Pancreas (tissue), 10 donors: ENCODE data around the gene GRN. TPM values are rescaled to one million over a fixed set of nuclear protein-coding genes. Genes with fewer than 3 reads are reported as not detected.
"Not testable (repeated sequence)": the region's sequence is repeated elsewhere in the genome, so short reads cannot be mapped to it uniquely, and the experiment has no call there.

ENCODE experiments used
- ATAC-seq, 4 donors: fragments of 200-7000 bp; cut with Tn5 transposase; one replicate each; pipeline versions ENCODE4 v1.8.0 to v1.9.1; 2020; ENCODE audit warnings: mild to moderate bottlenecking in 4 of 4, moderate library complexity in 4 of 4
- DNase-seq, 6 donors: peaks; one replicate each; pipeline ENCODE4 v3.0.0-alpha.2; 2020
- FAIRE-seq: peaks from 2 replicates; lab custom pipeline; 2012; peaks lifted over from hg19 to GRCh38; lab: Jason Lieb, UNC
- H3K27ac ChIP-seq, 4 donors: fragments of 200-600 bp; sonication (generic); 1 replicate in 3 of 4; 2 replicates in 1 of 4; pipeline versions ENCODE4 v1.5.0 to v1.8.0; 2020
- H3K27me3 ChIP-seq, 4 donors: fragments of 200-600 bp; one replicate each; pipeline ENCODE4 v1.8.0; 2021
- H3K36me3 ChIP-seq, 3 donors: fragments of 200-600 bp; sonication (generic) in 1 of 3; one replicate each; pipeline versions ENCODE4 v1.5.0 to v1.8.0; 2020 to 2021
- H3K4me1 ChIP-seq, 3 donors: fragments of 200-600 bp; one replicate each; pipeline ENCODE4 v1.8.0; 2021
- H3K4me3 ChIP-seq, 4 donors: fragments of 200-600 bp; sonication (generic) in 2 of 4; one replicate each; pipeline versions ENCODE4 v1.5.0 to v1.8.0; 2020 to 2021
- H3K9me3 ChIP-seq, 4 donors: fragments of 200-600 bp; one replicate each; pipeline ENCODE4 v1.8.0; 2021
- WGBS, 2 donors: extraction: QIAGEN DNeasy Blood & Tissue Kit; methylation state at CpG; one replicate each; pipeline ENCODE4 v1.1.7; 2013; 5-methylcytosine and 5-hydroxymethylcytosine counted together
- intact Hi-C, 3 donors: fragments of 100-400 bp; cut with DNase I; formaldehyde crosslinking; loops; one replicate each; pipeline versions ENCODE4 v1.11.1 to v1.14.2; 2022
- polyA plus RNA-seq, 2 donors: library from polyadenylated mRNA; stranded (reverse); fragments of 200-250 nt; gene quantifications; one replicate each; pipeline ENCODE4 v1.2.3, GENCODE V29; 2013
- total RNA-seq, 6 donors: library from RNA; stranded (reverse); fragmentation: NEBNext Ultra II Directional in 4 of 6; extraction: Animal tissue kit (Norgen Biotek cat#: 25700) in 4 of 6; gene quantifications; one replicate each; pipeline versions ENCODE4 v1.2.1 to v1.2.4, GENCODE V29; 2021 to 2023
- TF ChIP-seq, protein P1 (sequence below), 4 donors: fragments of 200-600 bp; sonication (generic) in 3 of 4; IDR thresholded peaks; one replicate each; pipeline versions ENCODE4 v1.5.0 to v1.8.0; 2021; ENCODE audit warnings: antibody characterized with exemption in 4 of 4
- donor health status: healthy with polysubstance abuse.
- donor health status: DM: no; HTN: no; CAD: no; lungs with moderate emphysema.
- donor health status: DM: no; HTN: no; CAD: no.
- donor health status: control.
- donor health status: control.
- donor health status: Bipolar disorder and iron deficiency.
- donor health status: DM: yes; HTN: yes; CAD: no.
- donor health status: DM: no; HTN: no; CAD: no.
- donor health status: DM: no; HTN: no; CAD: no.
- donor health status: DM: yes; HTN: yes; CAD: no.

Gene GRN
- total and polyA plus RNA-seq, 8 donors: 48.0 to 229 (median 69.6) TPM

DNA sequence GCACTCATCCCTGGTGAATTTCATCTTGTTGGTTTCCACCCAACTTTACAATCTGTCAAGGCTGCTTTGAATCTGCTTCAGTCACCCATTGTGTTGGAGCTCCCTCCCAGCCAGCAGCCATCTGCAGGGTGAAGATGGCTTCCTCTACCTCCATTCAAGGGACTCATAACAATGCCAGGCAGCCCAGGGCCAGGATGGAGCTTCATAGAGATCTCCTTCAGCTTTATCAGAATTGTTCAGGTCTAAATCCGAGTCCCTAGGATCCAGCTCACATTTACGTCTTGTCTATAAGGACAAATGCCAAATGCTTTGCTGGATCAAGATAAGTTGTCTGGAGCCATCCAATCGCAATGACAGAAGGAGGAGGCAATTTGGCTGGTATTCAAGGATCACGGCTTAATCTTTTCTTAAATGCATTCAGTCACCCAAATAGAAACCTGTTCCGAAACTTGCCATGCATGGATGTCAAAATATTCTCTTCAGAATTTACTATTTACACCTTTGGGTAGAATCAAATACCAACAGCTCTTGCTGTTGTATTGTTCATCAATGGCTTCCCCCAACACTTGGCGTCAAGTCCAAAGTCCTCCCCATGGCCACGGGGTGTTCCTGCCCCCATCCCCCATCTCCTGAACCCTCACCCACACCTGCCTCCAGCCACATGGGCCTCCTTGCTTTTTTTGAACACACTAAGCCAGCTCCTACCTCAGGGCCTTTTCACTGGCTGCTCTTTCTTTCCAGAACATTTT, 22.3 kb downstream of the GRN start:
- DNase-seq (no peak), ATAC-seq (no peak), FAIRE-seq (no peak)
- Histone ChIP-seq H3K4me3 (no peak overlapping the region), H3K4me1 (no peaks in the 10 kb centered on the region), H3K9me3 (no peaks in the 10 kb centered on the region), H3K36me3 (no peaks in the 10 kb centered on the region), H3K27me3 (no peaks in the 10 kb centered on the region), H3K27ac (no peak overlapping the region)
- TF ChIP-seq, protein P1, sequence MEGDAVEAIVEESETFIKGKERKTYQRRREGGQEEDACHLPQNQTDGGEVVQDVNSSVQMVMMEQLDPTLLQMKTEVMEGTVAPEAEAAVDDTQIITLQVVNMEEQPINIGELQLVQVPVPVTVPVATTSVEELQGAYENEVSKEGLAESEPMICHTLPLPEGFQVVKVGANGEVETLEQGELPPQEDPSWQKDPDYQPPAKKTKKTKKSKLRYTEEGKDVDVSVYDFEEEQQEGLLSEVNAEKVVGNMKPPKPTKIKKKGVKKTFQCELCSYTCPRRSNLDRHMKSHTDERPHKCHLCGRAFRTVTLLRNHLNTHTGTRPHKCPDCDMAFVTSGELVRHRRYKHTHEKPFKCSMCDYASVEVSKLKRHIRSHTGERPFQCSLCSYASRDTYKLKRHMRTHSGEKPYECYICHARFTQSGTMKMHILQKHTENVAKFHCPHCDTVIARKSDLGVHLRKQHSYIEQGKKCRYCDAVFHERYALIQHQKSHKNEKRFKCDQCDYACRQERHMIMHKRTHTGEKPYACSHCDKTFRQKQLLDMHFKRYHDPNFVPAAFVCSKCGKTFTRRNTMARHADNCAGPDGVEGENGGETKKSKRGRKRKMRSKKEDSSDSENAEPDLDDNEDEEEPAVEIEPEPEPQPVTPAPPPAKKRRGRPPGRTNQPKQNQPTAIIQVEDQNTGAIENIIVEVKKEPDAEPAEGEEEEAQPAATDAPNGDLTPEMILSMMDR (IDR thresholded peaks at IDR 0.05): no peak
- 24 to 29% methylated on average over 7 of the region's 7 CpGs for WGBS, 2 donors
- intact Hi-C loops: no loop called here

DNA sequence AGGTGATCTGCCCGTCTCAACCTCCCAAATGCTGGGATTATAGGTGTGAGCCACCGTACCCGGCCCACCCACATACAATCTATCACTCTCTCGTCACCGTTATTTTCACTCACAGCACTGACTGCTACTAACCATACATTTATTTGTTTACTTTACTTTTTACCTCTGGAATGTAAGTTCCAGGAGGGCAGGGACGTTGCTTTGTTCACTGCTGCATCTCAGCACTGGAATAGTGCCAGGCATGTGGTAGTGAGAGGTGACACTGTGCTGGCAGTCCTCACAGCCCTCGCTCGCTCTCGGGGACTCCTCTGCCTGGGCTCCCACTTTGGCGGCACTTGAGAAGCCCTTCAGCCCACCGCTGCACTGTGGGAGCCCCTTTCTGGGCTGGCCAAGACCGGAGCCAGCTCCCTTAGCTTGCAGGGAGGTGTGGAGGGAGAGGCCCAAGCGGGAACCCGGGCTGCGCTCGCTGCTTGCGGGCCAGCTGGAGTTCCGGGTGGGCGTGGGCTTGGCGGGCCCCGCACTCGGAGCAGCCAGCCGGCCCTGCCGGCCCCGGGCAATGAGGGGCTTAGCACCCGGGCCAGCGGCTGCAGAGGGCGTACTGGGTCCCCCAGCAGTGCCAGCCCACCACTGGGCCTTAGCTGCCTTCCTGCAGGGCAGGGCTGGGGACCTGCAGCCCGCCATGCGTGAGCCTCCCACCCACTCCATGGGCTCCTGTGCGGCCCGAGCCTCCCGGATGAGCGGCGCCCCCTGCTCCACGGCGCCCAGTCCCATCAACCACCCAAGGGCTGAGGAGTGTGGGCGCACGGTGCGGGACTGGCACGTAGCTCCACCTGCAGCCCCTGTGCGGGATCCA, 23.5 kb downstream of the GRN start:
- H3K36me3 ChIP-seq, H3K27ac ChIP-seq, DNase-seq, FAIRE-seq, intact Hi-C loops, H3K4me1 ChIP-seq, H3K9me3 ChIP-seq, H3K4me3 ChIP-seq, ATAC-seq, H3K27me3 ChIP-seq: not testable (repeated sequence)
- 90 to 92% methylated on average over 37 to 42 of the region's 42 CpGs for WGBS, 2 donors

DNA sequence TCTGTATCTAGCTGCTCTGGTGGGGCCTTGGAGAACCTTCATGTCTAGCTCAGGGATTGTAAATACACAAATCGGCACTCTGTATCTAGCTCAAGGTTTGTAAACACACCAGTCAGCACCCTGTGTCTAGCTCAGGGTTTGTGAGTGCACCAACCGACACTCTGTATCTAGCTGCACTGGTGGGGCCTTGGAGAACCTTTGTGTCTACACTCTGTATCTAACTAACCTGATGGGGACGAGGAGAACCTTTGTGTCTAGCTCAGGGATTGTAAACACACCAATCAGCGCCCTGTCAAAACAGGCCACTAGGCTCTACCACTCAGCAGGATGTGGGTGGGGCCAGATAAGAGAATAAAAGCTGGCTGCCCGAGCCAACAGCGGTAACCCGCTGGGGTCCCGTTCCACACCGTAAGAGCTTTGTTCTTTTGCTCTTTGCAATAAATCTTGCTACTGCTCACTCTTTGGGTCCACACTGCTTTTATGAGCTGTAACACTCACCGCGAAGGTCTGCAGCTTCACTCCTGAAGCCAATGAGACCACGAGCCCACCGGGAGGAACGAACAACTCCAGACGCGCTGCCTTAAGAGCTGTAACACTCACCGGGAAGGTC, 24.4 kb downstream of the GRN start:
- DNase-seq, H3K36me3 ChIP-seq, ATAC-seq, H3K9me3 ChIP-seq, H3K4me1 ChIP-seq, H3K4me3 ChIP-seq, intact Hi-C loops, FAIRE-seq, H3K27me3 ChIP-seq, H3K27ac ChIP-seq: not testable (repeated sequence)
- WGBS, 2 donors: 57 to 59% methylated on average over 17 of the region's 17 CpGs

DNA sequence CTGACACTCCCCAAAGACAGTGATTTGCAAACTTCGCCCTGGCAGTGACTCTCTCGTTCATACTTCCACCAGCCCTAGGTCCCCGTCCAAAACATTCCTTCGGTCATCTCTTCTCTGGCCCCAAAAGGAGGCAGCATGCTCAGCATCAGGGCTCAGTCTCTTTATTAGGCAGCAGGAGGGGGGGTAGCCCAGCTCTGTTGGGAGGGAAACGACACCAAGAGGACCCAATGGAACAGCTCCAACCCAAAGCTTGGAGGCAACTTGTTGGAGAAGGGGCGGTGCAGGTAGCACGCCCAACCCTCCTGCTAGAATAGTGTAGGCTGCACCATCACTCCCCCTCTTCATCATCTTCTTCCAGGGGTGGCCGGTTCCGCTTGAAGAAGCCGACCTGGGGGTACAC, 26.9 kb downstream of the GRN start:
- Histone ChIP-seq H3K4me1 (no peaks in the 10 kb centered on the region), H3K27me3 (no peaks in the 10 kb centered on the region), H3K27ac (no peak overlapping the region), H3K9me3 (no peaks in the 10 kb centered on the region), H3K36me3 (no peaks in the 10 kb centered on the region), H3K4me3 (no peak overlapping the region)
- DNase-seq (peak in 1 of 6 donors; percentile 3), ATAC-seq (no peak), FAIRE-seq (no peak)
- intact Hi-C loops: no loop called here
- WGBS, 2 donors: 62 to 72% methylated on average over 10 of the region's 10 CpGs
- TF ChIP-seq, protein P1 (IDR thresholded peaks at IDR 0.05): no peak

DNA sequence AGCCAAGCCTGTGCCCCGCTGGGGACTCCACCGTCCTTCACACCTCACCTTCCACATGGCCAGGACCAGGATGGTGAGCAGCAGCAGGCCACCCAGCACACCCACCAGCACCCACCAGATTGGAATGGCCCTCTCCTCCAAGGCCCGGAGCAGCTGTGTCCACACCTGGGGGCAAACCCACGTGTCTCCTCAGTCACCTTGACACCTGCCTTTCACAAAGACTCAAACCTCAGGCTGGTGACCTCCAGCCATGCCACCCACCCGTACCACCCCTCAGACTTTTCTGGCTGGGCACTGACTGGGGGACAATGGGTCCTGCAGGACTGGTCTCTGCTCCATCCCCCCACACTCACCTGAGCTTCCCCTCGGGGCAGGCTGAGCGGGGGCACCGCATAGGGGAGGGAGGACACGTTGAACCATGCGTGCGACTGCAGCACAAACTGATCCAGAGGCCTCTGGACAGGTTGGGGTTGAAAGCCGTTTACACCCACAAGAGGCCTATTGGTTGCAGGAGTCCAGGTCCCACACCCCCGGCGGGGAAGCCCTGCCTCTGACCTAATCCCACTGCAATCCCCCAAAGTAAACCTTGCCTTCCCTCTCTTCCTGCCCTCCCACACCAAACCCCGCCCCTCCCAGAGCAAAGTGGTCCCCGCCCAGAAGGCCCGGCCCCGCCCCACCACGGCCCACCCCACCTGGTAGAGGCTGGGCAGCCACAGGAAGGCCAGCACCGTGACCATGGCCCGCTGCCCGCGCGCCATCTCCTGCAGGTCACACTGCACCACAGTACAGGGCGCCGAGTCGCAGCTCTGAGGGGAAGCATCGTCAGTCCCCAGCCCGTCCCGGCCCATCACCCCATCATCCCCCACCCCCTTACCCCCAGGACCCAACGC, 29.4 kb downstream of the GRN start:
- ATAC-seq (peak in 2 of 4 donors; percentile 24 to 56), DNase-seq (peak in 2 of 6 donors; percentile 37 to 56), FAIRE-seq (no peak)
- H3K36me3 ChIP-seq: no peaks in the 10 kb centered on the region
- H3K4me1 ChIP-seq: no peaks in the 10 kb centered on the region
- no peak overlapping the region for H3K4me3 ChIP-seq
- no peaks in the 10 kb centered on the region for H3K9me3 ChIP-seq
- intact Hi-C loops: no loop called here
- H3K27me3 ChIP-seq: no peaks in the 10 kb centered on the region
- TF ChIP-seq, protein P1 (IDR thresholded peaks at IDR 0.05): no peak
- H3K27ac ChIP-seq: no peak overlapping the region
- 38 to 45% methylated on average over 28 to 31 of the region's 31 CpGs for WGBS, 2 donors
